Adrenal gland (tissue), 19 donors: ENCODE measurements around the gene ZNF665. TPM values are rescaled to one million over a fixed set of nuclear protein-coding genes. Genes with fewer than 3 reads are reported as not detected.
"Not testable (repeated sequence)": the region's sequence is repeated elsewhere in the genome, so short reads cannot be mapped to it uniquely, and the experiment has no call there.

ENCODE experiments used
- DNase-seq, 7 donors: peaks; one replicate each; pipeline ENCODE4 v3.0.0-alpha.2; 2019 to 2020
- H3K27ac ChIP-seq, 5 donors: fragments of 200-600 bp; sonication (generic) in 4 of 5; 1 replicate in 3 of 5; 2 replicates in 2 of 5; pipeline versions ENCODE4 v1.5.1 to v1.8.0; 2016 to 2020; ENCODE audit warnings: mild to moderate bottlenecking in 1 of 5
- H3K27me3 ChIP-seq: fragments of 200-600 bp; 2 replicates; pipeline ENCODE4 v1.8.0; 2021
- H3K36me3 ChIP-seq, 2 donors: fragments of 200-600 bp; replicated peaks in 1 of 2; 1 replicate in 1 of 2; 2 replicates in 1 of 2; pipeline versions ENCODE4 v1.5.1 to v1.8.0; 2018 to 2022
- H3K4me1 ChIP-seq, 2 donors: fragments of 200-600 bp; replicated peaks in 1 of 2; 1 replicate in 1 of 2; 2 replicates in 1 of 2; pipeline versions ENCODE4 v1.5.1 to v1.8.0; 2018 to 2021
- H3K4me3 ChIP-seq, 4 donors: fragments of 200-600 bp; sonication (generic) in 3 of 4; one replicate each; pipeline ENCODE4 v1.5.1; 2016 to 2018
- H3K9me3 ChIP-seq, 3 donors: fragments of 200-600 bp; sonication (generic) in 1 of 3; replicated peaks in 1 of 3; 1 replicate in 2 of 3; 2 replicates in 1 of 3; pipeline versions ENCODE4 v1.5.1 to v1.8.0; 2016 to 2021
- POLR2A ChIP-seq, 2 donors: fragments of 450-650 bp; IDR thresholded peaks; one replicate each; pipeline ENCODE4 v1.6.1; 2017; ENCODE audit warnings: antibody characterized with exemption in 2 of 2, mild to moderate bottlenecking in 2 of 2, moderate library complexity in 1 of 2
- WGBS, 4 donors: extraction: QIAGEN DNeasy Blood & Tissue Kit in 2 of 4; methylation state at CpG; one replicate each; pipeline versions ENCODE4 v1.1.5 to v1.1.7; 2013 to 2017; 5-methylcytosine and 5-hydroxymethylcytosine counted together
- intact Hi-C, 2 donors: fragments of 100-400 bp; cut with DNase I; formaldehyde crosslinking; loops; one replicate each; pipeline versions ENCODE4 v1.14.1 to v1.15.0; 2022 to 2023
- long read RNA-seq, 10 donors: library from polyadenylated mRNA in 3 of 10; unstranded in 2 of 10; stranded (forward) in 1 of 10; transcript quantifications; one replicate each; pipeline ENCODE4 v2.0.0 and lab custom pipeline, GENCODE V29; 2021 to 2026
- polyA plus RNA-seq, 3 donors: library from polyadenylated mRNA; stranded (reverse); fragments of 200-250 nt in 2 of 3; fragments of 350-450 nt in 1 of 3; fragmentation: Illumina TruSeq in 1 of 3; extraction: RNeasy Lipid Tissue Mini Kit (QIAGEN cat#74804) in 1 of 3; gene quantifications; one replicate each; pipeline ENCODE4 v1.2.3, GENCODE V29; 2013 to 2014
- total RNA-seq, 9 donors: library from RNA; depleted of rRNA in 4 of 9; stranded (reverse); fragments of >200 nt in 4 of 9; fragments of 120-200 nt in 1 of 9; fragmentation: NEBNext Ultra II Directional in 1 of 9; extraction: Animal tissue kit (Norgen Biotek cat#: 25700) in 1 of 9; gene quantifications; one replicate each; pipeline versions ENCODE4 v1.1.0 to v1.2.4, GENCODE V29; 2013 to 2023
- TF ChIP-seq, protein P1 (sequence below), 6 experiments: fragments of 450-650 bp in 4 of 6; fragments of 200-600 bp in 2 of 6; sonication (generic) in 1 of 6; IDR thresholded peaks; 1 replicate in 5 of 6; 2 replicates in 1 of 6; pipeline versions ENCODE4 v1.5.1 to v1.8.0; 2016 to 2021; ENCODE audit warnings: antibody characterized with exemption in 6 of 6, mild to moderate bottlenecking in 2 of 6, moderate library complexity in 1 of 6
- donor health status: healthy with polysubstance abuse.
- donor health status: Bipolar disorder and iron deficiency.
- donor health status: DM: yes; HTN: yes; CAD: no.
- donor health status: DM: no; HTN: no; CAD: no.
- donor health status: DM: no; HTN: no; CAD: no.
- donor health status: DM: yes; HTN: yes; CAD: no.

Gene ZNF665
- total RNA-seq (1 to 10 TPM; 1.2 to 9.3 (median 5.0) TPM), polyA plus RNA-seq (1 to 10 TPM; 1.7 to 7.9 (median 1.9) TPM)
- long read RNA-seq, donor 1, result 0 reads
- long read RNA-seq, donor 2, partial matches to known transcripts, result 0 of 1 reads
- long read RNA-seq, donor 2, other reads (novel, unspliced or antisense), result 0 of 1 reads
- long read RNA-seq, donor 3, partial matches to known transcripts, result 0 of 1 reads
- long read RNA-seq, donor 3, other reads (novel, unspliced or antisense), result 0 of 1 reads
- long read RNA-seq, donor 4, partial matches to known transcripts, result 0 of 1 reads
- long read RNA-seq, donor 4, other reads (novel, unspliced or antisense), result 1 of 1 reads
- long read RNA-seq, donor 5, partial matches to known transcripts, result 0 of 1 reads
- long read RNA-seq, donor 5, other reads (novel, unspliced or antisense), result 1 of 1 reads
- long read RNA-seq, donor 6, result 0 reads
- long read RNA-seq, donor 7, result 0 reads
- long read RNA-seq, donor 8, full-length matches to known transcripts, result 2 of 2 reads
- long read RNA-seq, donor 8, partial matches to known transcripts, result 0 of 2 reads
- long read RNA-seq, donor 8, other reads (novel, unspliced or antisense), result 0 of 2 reads
- long read RNA-seq, donor 9, result 0 reads
- long read RNA-seq, donor 10, result 0 reads

DNA sequence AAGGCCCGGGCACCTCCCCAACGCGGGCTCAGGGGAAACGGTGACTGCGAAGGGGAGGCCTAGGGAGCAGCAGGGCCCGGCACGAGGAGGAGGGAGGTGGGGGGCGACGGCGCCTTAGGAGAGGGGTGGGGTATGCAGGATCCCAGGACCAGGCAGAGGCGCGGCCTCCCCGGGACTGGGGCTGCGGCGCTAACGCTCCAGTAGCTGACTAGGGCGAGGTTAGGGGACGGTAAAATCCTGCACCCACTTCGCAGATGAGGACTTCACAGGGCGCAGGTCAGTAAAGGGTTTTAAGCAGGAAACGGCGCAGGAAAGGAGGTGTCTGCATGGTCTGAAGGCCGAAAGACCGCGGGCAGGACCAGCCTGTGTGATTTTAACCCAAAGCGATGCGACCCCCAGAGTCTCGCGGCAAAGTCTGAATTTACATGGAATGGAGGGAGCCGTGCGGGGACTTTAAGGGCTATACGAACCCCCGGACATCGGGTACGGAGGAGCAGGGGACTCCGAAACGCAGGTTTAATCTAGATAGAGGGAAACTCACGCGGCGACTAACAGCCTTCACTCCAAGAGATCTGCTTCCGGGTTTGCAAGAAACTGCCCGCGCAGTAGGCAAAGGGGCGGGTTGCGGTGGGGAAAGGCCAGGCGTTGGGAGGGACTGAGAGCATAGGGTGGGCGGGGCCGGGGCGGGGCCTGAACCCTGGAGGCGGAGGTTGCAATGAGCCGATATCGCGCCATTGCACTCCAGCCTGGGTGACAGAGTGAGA lies at the start of gene ZNF665:
Gene ZNF665, minus strand, starts transcription at position 588 of the 764 bp plus-strand sequence. CDS start 10,460 bp downstream, outside the sequence.
- H3K27ac ChIP-seq, result peak within 1 kb of the TSS in 3 of 5 donors; percentile 48 to 79 (median 65)
- TF ChIP-seq, protein P1, sequence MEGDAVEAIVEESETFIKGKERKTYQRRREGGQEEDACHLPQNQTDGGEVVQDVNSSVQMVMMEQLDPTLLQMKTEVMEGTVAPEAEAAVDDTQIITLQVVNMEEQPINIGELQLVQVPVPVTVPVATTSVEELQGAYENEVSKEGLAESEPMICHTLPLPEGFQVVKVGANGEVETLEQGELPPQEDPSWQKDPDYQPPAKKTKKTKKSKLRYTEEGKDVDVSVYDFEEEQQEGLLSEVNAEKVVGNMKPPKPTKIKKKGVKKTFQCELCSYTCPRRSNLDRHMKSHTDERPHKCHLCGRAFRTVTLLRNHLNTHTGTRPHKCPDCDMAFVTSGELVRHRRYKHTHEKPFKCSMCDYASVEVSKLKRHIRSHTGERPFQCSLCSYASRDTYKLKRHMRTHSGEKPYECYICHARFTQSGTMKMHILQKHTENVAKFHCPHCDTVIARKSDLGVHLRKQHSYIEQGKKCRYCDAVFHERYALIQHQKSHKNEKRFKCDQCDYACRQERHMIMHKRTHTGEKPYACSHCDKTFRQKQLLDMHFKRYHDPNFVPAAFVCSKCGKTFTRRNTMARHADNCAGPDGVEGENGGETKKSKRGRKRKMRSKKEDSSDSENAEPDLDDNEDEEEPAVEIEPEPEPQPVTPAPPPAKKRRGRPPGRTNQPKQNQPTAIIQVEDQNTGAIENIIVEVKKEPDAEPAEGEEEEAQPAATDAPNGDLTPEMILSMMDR (IDR thresholded peaks at IDR 0.05), result no peak
- TF ChIP-seq POLR2A (IDR thresholded peaks at IDR 0.05), result peak in 1 of 2 donors; percentile 73
- peak; percentile 86 to 95 (median 93) for DNase-seq
- 0 to 2% (median 0%) methylated on average over 23 to 53 of the region's 53 CpGs for WGBS, 4 donors
- peaks cover 0 to 4% of the 10 kb centered on the region in 2 donors for H3K36me3 ChIP-seq
- no peaks in the 10 kb centered on the region for H3K9me3 ChIP-seq
- H3K27me3 ChIP-seq, result no peaks in the 10 kb centered on the region
- peaks cover 0 to 10% of the 10 kb centered on the region in 2 donors for H3K4me1 ChIP-seq
- peak within 1 kb of the TSS; percentile 4 to 91 (median 43) for H3K4me3 ChIP-seq
- intact Hi-C loops, result loop anchor here in 1 of 2 donors (10.0 kb wide), 4 partner anchors 118 to 552 kb away; partner anchors contain the start of gene ZNF525

DNA sequence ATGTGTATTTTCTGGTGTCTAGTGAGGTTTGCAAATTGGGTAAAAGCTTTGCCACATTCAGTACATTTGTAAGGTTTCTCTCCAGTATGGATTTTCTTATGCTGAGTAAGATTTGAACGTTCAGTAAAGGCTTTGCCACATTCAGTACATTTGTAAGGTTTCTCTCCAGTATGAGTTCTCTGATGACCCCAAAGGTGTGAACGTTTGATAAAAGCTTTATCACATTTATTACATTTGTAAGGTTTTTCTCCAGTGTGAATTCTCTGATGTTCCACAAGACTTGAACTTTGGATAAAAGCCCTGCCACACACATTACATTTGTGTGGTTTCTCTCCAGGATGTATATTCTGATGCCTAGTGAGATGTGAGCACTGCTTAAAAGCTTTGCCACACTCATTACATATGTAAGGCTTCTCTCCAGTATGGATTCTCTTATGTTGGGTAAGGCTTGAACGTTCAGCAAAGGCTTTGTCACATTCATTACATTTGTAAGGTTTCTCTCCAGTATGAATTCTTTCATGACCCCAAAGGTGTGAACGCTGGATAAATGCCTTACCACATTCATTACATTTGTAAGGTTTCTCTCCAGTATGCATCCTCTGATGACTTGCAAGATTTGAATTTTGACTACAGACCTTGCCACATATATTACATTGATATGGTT lies 44.1 kb upstream of the ZNF665 start:
- Histone ChIP-seq H3K36me3 (no peaks in the 10 kb centered on the region), H3K4me1 (no peaks in the 10 kb centered on the region), H3K9me3 (peaks cover 3 to 91% (median 34%) of the 10 kb centered on the region in 3 donors), H3K4me3 (no peak overlapping the region), H3K27me3 (no peaks in the 10 kb centered on the region), H3K27ac (no peak overlapping the region)
- no peak for TF ChIP-seq POLR2A (IDR thresholded peaks at IDR 0.05)
- TF ChIP-seq, protein P1 (IDR thresholded peaks at IDR 0.05), result no peak
- 92 to 95% (median 94%) methylated on average over 4 of the region's 4 CpGs for WGBS, 4 donors
- no peak for DNase-seq
- intact Hi-C loops, result no loop called here

DNA sequence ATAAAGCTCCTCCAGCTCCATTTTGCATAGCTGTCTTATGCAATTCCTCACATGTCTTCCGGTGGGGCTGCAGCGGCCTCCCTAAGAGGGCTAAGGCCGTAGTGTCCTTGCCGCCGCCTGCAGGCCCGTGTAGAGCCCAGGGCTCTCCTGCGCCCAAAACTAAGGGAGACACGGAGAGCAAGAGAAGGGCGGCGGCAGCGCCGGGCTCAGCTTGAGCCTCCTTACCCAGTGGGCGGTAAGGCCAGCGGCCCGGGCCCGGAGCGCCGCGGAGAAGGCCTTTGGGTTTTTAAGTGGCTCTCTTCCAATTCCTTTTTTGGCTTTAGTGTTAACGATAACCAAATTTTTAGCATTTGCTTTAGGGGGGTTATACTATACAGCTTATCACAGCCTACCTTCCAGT lies 31.4 kb upstream of the ZNF665 start:
- H3K27me3 ChIP-seq, result no peaks in the 10 kb centered on the region
- H3K9me3 ChIP-seq, result peaks cover 0 to 67% (median 0%) of the 10 kb centered on the region in 3 donors
- intact Hi-C loops, result loop anchor here in 1 of 2 donors (10.0 kb wide), 1 partner anchor 740 kb away; no protein-coding TSS in a partner anchor
- no peak overlapping the region for H3K4me3 ChIP-seq
- H3K27ac ChIP-seq, result no peak overlapping the region
- H3K36me3 ChIP-seq, result no peaks in the 10 kb centered on the region
- DNase-seq, result no peak
- H3K4me1 ChIP-seq, result no peaks in the 10 kb centered on the region
- 91 to 96% (median 95%) methylated on average over 11 to 20 of the region's 20 CpGs for WGBS, 4 donors
- TF ChIP-seq POLR2A (IDR thresholded peaks at IDR 0.05), result no peak
- TF ChIP-seq, protein P1 (IDR thresholded peaks at IDR 0.05), result no peak

DNA sequence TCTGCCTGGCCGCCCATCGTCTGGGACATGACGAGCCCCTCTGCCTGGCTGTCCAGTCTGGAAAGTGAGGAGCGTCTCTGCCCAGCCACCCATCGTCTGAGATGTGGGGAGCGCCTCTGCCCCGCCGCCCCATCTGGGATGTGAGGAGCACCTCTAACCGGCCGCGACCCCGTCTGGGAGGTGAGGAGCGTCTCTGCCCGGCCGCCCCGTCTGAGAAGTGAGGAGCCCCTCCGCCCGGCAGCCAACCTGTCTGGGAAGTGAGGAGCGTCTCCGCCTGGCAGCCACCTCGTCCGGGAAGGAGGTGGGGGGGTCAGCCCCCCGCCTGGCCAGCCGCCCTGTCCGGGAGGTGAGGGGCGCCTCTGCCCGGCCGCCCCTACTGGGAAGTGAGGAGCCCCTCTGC lies 29.6 kb upstream of the ZNF665 start:
- 95 to 97% methylated on average over 25 of the region's 28 CpGs; no CpG with 5 or more reads in 2 of the 4 donors for WGBS, 4 donors
- peaks cover 0 to 67% (median 7%) of the 10 kb centered on the region in 3 donors for H3K9me3 ChIP-seq
- not testable (repeated sequence) for H3K27ac ChIP-seq, H3K4me3 ChIP-seq, H3K36me3 ChIP-seq, H3K27me3 ChIP-seq, H3K4me1 ChIP-seq, DNase-seq
- intact Hi-C loops, result loop anchor here in 1 of 2 donors (10.0 kb wide), 1 partner anchor 738 kb away; no protein-coding TSS in a partner anchor
